Measurements from ENCODE around the gene GATB.

The GATB gene

GRCh38 chr4:151641167-151641566, 119.6 kb downstream of the GATB start:
- no peak for DNase-seq

DNA sequence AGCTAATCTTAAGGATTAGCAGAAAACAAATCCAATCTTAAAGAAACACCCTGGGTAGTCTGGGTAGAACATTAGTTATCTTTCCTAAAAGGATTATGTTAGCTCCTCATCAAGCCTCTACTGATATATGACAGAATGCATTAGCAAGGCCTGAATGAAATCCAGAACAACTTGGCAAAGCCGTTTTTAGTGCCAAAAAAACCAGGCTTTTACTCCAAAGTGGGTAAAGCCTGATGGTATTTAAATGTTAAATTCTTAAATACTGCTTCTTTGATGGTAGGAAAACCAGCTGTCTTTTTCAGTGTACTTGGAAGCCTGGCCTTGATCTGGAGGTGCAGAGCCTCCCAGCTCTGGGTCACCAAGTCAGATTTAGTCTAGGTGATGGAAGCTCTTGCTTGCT, 120.4 kb downstream of the GATB start:
- no peak for DNase-seq

- no peak for DNase-seq
Observed at GRCh38 chr4:151638295-151638858, 122.4 kb downstream of the GATB start.

DNA sequence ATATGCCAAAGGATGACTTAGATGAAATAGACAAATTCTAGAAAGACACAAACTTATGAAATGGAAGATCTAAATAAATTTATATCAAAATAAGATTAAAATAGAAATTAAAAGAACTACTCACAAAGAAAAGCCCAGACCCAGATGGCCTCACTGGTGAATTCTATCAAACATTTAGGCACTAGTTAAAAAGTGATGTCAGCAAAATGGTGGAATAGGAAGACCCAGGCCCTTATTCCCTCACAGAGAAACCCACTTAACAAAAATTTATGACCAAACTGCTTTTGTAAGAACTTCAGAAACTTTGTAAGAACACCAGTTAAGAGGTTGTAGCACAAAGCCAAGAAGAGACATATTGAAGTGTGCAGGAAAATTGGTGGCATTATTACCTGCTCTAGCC, 129.5 kb downstream of the GATB start:
- DNase-seq, result no peak

DNA sequence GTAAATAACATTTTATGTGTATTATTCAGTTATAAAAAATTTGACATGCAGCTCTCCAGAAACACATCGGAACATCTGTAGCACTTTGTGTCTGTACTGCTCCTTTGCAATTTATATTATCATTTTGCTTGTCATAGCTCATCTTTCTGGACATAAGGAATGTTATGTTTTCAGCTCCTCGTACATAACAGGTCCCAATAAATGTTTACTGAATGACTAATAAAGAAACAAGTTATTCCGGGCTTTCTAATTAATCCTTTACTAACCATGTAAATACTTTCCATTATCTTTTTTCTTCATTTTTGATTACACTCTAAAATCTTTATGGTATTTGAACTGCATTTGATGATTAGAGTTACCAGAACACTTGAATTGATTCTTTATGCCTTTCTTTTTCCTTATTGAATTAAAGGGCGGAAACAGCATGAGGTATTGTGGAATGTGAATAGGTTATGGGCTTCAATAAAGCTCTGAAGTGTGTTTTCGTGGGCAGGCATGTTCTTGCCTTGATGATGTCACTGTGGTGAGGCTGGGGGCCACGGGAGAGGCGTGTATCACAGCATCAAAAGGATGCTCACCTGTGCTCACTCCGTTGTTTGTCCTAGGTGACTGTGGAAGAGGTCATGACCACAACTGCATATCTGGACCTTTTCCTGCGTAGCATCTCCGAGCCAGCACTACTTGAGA, 131.6 kb downstream of the GATB start:
- no peak for DNase-seq

DNA sequence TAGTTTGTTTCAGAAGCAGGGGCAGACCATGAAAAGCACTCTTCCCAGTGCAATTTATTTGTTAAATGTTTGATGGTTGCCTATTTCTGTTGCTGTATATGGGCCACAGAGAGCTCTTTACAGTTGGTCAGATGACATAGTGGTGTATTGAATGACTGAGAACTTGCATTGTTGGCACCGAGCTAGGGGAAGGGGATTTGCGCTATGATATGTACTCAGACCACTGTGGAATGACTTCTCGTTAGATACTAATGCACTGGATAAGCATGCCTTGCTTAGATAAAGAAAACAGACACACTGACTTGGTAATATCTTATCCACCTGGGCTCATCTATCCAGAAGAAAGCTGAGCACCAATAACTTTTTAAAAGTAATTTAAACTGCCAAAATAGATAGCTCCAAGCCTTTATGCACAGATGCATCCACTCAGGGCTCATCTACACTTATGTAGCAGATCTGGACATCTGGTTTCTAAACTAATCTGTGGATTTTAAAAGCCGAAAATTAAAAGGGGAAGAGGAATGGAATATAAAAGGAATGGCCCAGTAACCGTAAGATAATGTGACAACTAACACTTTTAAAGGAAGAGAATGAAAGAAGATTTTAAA, 132.7 kb downstream of the GATB start:
- no peak for DNase-seq

DNA sequence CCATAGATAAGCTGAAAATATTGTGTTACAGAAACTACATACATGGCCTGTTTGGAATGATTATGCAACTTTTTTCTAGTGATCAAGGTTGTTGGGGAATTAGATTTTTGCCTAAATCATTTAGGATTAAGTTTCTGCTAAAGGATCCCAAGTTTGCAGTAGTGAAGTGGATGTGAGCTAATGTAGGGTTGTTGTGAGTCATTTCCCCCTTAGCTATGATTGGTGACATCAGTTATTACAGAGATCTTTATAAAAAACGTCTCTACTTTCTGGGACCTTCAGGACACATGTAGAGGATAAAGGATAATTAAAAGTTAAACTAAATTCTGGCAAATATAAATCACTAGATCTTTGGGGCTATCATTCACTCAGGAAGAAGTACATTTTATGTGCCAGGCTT, 133.3 kb downstream of the GATB start:
- DNase-seq, result no peak

DNA sequence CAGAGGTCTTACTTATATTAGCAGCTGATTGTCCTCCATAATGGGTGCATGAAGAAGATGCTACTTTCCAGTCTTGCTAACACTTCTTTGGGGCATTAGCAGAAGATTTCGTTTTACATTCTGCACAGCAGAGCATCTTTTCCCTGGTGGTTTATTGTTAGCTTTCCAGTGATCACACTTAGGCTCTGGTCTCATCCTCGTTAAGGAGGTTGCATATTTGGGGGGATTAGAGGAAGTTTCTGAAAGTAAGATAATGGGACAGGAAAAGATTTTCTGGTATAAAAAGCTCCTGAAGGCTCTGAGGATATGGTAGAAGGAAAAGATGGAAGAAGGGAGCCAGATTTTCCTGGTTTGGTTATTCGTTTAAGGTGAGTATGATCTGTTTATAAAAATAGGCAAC, 134.1 kb downstream of the GATB start:
- no peak for DNase-seq

DNA sequence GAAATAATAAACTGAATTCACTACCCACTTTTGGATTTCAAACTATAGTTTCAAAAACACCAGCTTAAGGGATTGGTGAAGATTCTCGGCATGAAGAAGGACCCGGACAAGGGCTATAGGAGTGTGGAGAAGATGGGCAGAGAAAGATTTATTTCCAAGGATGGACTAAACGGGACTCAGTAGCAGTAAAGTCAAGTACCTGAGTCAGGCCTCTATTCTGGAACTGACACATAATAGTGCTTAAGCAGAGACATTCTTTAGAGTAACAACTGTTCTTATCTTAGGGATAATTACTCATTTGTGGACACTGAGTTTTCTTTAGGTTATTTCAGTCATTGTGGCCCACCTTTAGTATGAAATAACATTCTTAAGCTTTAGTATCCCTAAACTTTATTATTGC, 134.6 kb downstream of the GATB start:
- no peak for DNase-seq

DNA sequence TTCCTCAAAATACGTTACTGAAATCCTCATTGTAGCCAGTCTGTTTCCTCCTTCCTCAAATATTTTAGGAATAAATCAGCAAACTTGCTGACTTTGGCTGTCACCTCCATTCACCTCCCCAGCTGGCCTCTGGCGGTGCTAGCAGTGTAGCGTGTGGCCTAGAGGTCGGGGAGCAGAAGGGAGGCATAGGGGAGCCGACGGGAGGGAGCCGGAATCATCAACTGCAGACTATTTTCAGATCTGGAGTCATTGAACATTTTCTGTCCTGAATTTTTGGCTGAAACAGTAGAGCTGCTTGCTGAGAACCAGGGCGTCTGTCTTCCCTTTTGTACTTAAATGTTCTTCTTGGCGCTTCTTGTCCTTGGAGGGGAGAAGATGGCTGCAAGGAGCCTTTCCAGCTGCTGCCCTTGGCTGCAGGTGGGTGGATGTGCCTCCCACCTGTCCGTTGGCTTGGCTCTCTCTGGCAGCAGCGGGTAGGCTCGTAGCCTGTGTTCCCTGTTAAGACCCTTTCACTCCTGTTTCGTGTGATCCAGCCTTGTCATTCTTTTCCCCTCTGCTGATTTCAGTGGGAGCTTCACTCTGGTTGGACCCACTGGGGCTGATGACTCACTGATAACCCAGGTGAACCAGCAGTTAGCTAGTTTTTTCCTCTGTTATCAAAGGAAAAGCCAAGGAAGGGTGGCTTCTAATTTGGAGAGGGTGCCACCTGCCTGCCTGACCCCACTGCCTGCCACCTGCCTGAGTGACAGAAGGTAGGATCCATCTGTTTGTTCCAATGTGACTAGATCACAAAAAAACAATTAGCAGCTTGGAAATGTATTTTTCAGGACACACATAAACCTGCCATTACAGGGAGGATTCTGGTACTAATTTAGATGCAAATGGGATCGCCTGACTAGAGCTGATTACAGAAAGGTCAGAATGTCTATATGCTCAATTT, 135.9 kb downstream of the GATB start:
- DNase-seq, result no peak
